ENCODE results near the gene NXPE3. TPM values are rescaled to one million over a fixed set of nuclear protein-coding genes. Genes with fewer than 3 reads are reported as not detected.
A peak's percentile ranks its signal among the peaks of the same experiment; 100 is the strongest.

Gene NXPE3
- polyA plus RNA-seq, 3 donors: 14.6 to 35.8 (median 19.8) TPM

DNA sequence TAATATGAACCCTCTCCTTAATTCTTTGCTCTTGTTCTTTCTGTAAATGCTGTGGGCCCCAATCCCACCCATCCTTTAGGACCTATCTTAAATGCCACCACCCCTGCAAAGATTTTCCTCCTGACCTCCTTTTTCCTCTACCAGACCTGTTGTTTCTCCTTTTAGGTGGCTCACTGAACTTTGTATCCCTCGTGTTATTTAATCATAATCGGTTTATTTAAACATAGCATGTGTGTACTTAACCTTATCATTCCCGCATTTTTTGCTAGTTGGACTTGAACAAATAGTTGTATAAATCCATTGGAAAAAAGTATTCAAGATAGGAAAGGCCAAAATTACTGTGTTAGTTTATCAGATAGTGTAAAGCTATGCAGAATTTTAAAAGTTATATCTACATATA lies 69.3 kb downstream of the NXPE3 start:
- peak overlapping the region; percentile 94 to 98 (median 96) for H3K27ac Mint-ChIP-seq
- DNase-seq: no peak
- peaks cover 0 to 6% (median 0%) of the 10 kb centered on the region in 7 donors for H3K9me3 Mint-ChIP-seq
- WGBS (ENCODE audit: insufficient coverage): no CpG with 5 or more reads among the region's 3 CpGs
- no peak overlapping the region for H2AFZ ChIP-seq (ENCODE audit: insufficient read depth, low read depth, low read length, poor library complexity, severe bottlenecking)
- peaks cover 17 to 24% of the 10 kb centered on the region in 2 donors for H3K36me3 ChIP-seq (replicated peaks in 1 of 2; ENCODE audit: control insufficient read depth in 1 of 2, insufficient read depth in 2 of 2, low read length in 2 of 2)
- H3K4me1 Mint-ChIP-seq: peaks cover 45% of the 10 kb centered on the region
- H3K9me3 ChIP-seq (replicated peaks in 1 of 2; ENCODE audit: control insufficient read depth in 1 of 2, insufficient read depth in 1 of 2, low read length in 2 of 2): no peaks in the 10 kb centered on the region
- peaks cover 28 to 30% of the 10 kb centered on the region in 2 donors for H3K36me3 Mint-ChIP-seq
- H4K20me1 ChIP-seq (ENCODE audit: insufficient read depth, low read length): peaks cover 40% of the 10 kb centered on the region
- peak overlapping the region; percentile 99 for H3K9ac ChIP-seq (ENCODE audit: insufficient read depth, low read length, poor library complexity, severe bottlenecking)
- TF ChIP-seq, protein P1, sequence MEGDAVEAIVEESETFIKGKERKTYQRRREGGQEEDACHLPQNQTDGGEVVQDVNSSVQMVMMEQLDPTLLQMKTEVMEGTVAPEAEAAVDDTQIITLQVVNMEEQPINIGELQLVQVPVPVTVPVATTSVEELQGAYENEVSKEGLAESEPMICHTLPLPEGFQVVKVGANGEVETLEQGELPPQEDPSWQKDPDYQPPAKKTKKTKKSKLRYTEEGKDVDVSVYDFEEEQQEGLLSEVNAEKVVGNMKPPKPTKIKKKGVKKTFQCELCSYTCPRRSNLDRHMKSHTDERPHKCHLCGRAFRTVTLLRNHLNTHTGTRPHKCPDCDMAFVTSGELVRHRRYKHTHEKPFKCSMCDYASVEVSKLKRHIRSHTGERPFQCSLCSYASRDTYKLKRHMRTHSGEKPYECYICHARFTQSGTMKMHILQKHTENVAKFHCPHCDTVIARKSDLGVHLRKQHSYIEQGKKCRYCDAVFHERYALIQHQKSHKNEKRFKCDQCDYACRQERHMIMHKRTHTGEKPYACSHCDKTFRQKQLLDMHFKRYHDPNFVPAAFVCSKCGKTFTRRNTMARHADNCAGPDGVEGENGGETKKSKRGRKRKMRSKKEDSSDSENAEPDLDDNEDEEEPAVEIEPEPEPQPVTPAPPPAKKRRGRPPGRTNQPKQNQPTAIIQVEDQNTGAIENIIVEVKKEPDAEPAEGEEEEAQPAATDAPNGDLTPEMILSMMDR (IDR thresholded peaks at IDR 0.05): no peak
- H3K79me2 ChIP-seq (ENCODE audit: insufficient read depth, low read length): peaks cover 54% of the 10 kb centered on the region
- H3K27me3 ChIP-seq (ENCODE audit: control insufficient read depth in 2 of 2, insufficient read depth in 2 of 2, low read length in 2 of 2): no peaks in the 10 kb centered on the region
- no peaks in the 10 kb centered on the region for H3K27me3 Mint-ChIP-seq (ENCODE audit: low read depth in 3 of 3)
- peaks cover 39 to 50% of the 10 kb centered on the region in 2 donors for H3K4me1 ChIP-seq (ENCODE audit: control insufficient read depth in 1 of 2, insufficient read depth in 2 of 2, low read length in 2 of 2)
- H3K4me2 ChIP-seq (replicated peaks; ENCODE audit: extremely low read depth, low read length, poor library complexity, severe bottlenecking): peak overlapping the region; percentile 75
- peak overlapping the region; percentile 85 to 96 for H3K27ac ChIP-seq (ENCODE audit: low read depth in 1 of 2, low read length in 2 of 2)
- peak overlapping the region; percentile 79 to 86 for H3K4me3 Mint-ChIP-seq
- H3K4me3 ChIP-seq (replicated peaks in 1 of 3; ENCODE audit: low read depth in 2 of 3, low read length in 3 of 3): peak overlapping the region; percentile 40 to 100 (median 53)
- intact Hi-C loops (cut with micrococcal nuclease): loop anchor here (5.0 to 10.0 kb wide), 2 partner anchors 36 to 176 kb away; no protein-coding TSS in a partner anchor

DNA sequence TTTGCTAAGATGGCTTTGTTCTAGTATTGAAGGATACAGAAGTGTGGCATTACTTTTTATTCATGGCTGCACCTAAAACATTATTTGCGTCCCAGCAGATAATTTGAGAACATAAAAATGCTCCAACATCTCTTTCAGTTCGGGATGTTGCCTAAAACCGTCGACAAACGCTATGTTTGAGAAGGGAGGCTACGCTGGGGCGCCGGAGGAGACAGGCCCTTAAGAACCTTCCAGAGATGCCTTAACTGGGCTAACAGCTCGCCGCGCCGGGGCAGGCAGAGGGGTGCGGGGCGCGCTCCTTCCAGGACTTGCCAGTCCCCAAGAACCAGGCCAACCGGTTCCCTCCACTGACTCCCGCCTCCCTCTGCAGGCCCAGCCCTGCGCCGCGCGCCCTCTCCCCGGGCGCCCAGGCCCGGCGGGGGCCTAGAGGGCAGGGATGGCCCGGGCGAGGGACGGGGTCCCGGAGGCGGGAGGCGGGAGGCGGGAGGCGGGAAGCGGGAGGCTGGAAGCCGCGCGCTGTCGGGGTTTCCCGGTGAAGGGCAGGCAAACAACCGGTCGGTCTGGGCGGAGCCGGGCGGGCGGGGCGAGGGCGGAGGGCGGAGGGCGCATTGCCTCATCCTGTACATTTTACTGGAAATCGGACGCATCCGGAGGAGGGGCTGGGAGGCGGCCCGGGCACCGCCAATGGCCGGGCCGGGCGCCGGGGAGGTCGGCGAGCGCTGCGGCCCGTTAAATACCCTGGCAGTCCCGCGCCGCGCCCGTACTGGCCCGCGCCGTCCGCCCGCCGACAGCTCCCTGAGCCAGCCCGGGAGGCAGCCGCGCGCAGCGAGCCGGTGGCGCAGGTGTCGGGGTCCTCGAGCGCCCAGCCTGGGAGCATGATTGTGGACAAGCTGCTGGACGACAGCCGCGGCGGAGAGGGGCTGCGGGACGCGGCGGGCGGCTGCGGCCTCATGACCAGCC lies 70.0 kb downstream of the NXPE3 start, which contains the start of gene NFKBIZ:
NFKBIZ (plus strand) TSS at position 761 of the 960 bp plus-strand sequence; CDS start at position 876, 115 bp downstream.
- peak within 1 kb of the TSS; percentile 61 to 100 (median 98) for H3K4me3 ChIP-seq (replicated peaks in 1 of 3; ENCODE audit: low read depth in 2 of 3, low read length in 3 of 3)
- Mint-ChIP-seq H3K27me3 (ENCODE audit: low read depth in 3 of 3) (no peaks in the 10 kb centered on the region), H3K4me1 (peaks cover 50% of the 10 kb centered on the region), H3K9me3 (peaks cover 0 to 6% (median 0%) of the 10 kb centered on the region in 7 donors), H3K4me3 (peak within 1 kb of the TSS; percentile 96), H3K36me3 (peaks cover 35 to 37% of the 10 kb centered on the region in 2 donors), H3K27ac (peak within 1 kb of the TSS; percentile 94 to 99 (median 98))
- no peaks in the 10 kb centered on the region for H3K27me3 ChIP-seq (ENCODE audit: control insufficient read depth in 2 of 2, insufficient read depth in 2 of 2, low read length in 2 of 2)
- H3K4me1 ChIP-seq (ENCODE audit: control insufficient read depth in 1 of 2, insufficient read depth in 2 of 2, low read length in 2 of 2): peaks cover 41 to 55% of the 10 kb centered on the region in 2 donors
- H3K9me3 ChIP-seq (replicated peaks in 1 of 2; ENCODE audit: control insufficient read depth in 1 of 2, insufficient read depth in 1 of 2, low read length in 2 of 2): no peaks in the 10 kb centered on the region
- peaks cover 24 to 31% of the 10 kb centered on the region in 2 donors for H3K36me3 ChIP-seq (replicated peaks in 1 of 2; ENCODE audit: control insufficient read depth in 1 of 2, insufficient read depth in 2 of 2, low read length in 2 of 2)
- peak within 1 kb of the TSS; percentile 66 for H2AFZ ChIP-seq (ENCODE audit: insufficient read depth, low read depth, low read length, poor library complexity, severe bottlenecking)
- H3K4me2 ChIP-seq (replicated peaks; ENCODE audit: extremely low read depth, low read length, poor library complexity, severe bottlenecking): peak within 1 kb of the TSS; percentile 86
- peak within 1 kb of the TSS; percentile 99 for H3K9ac ChIP-seq (ENCODE audit: insufficient read depth, low read length, poor library complexity, severe bottlenecking)
- peaks cover 47% of the 10 kb centered on the region for H4K20me1 ChIP-seq (ENCODE audit: insufficient read depth, low read length)
- TF ChIP-seq, protein P1 (IDR thresholded peaks at IDR 0.05): no peak
- peaks cover 61% of the 10 kb centered on the region for H3K79me2 ChIP-seq (ENCODE audit: insufficient read depth, low read length)
- intact Hi-C loops (cut with micrococcal nuclease): loop anchor here (5.0 to 10.0 kb wide), 2 partner anchors 37 to 176 kb away; no protein-coding TSS in a partner anchor
- peak within 1 kb of the TSS; percentile 85 to 96 for H3K27ac ChIP-seq (ENCODE audit: low read depth in 1 of 2, low read length in 2 of 2)
- under 1% methylated on average over 92 of the region's 95 CpGs for WGBS (ENCODE audit: insufficient coverage)
- peak; percentile 92 to 97 (median 95) for DNase-seq

Measured in CD14-positive monocyte (primary cell).